AG10803 (cell line): ENCODE results near the gene SULF2.
A peak's percentile ranks its signal among the peaks of the same experiment; 100 is the strongest.

Experiments used
- DNase-seq: peaks from one replicate; pipeline ENCODE4 v3.0.0; 2010; ENCODE audit warnings: low read depth
- H3K4me3 ChIP-seq: 2 replicates; pipeline ENCODE4 v1.5.1; 2011; ENCODE audit warnings: mild to moderate bottlenecking, low read length, control low read depth
- CTCF ChIP-seq: conservative IDR thresholded peaks from 2 replicates; pipeline ENCODE4 v1.5.1; 2011; ENCODE audit warnings: mild to moderate bottlenecking, low read length, control low read depth, inconsistent platforms

The SULF2 gene

DNA sequence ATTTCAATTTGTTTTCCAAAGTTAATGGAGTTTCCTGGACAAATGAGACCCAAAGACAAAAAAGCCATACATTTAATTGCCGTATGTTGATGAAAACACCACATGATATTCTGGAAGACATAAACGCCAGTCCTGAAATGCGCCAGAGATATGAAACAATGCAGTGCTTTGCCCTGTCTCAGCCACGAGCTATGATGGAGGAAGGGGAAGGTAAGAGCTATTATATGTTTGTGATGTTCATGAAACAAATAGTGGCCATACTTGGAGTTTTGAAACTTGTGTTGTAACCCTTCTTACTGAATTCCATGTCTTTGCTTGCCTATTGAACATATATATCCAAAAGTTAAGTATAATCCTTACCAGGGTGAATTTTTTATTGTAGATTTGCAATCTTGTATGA, 157.7 kb downstream of the SULF2 start:
- no peak overlapping the region for H3K4me3 ChIP-seq
- no peak for TF ChIP-seq CTCF
- no peak for DNase-seq

DNA sequence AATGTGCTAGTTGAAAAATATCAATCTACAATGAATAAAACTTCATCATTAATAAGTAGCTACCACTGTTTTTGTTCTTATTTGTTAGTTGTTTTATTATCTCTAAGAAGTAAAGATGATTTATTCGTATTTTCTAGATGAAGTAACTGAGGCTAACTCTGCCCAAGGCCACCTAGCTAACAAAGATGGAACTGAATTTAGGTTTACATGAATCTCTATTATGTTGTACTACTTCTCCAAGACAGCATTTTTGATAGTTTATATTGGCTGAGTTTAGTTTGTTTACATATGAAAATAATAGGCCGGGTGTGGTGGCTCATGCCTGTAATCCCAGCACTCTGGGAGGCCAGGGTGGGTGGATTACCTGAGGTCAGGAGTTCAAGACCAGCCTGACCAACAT, 162.1 kb downstream of the SULF2 start:
- no peak for TF ChIP-seq CTCF

GRCh38 chr20:47622118-47622665, 163.1 kb downstream of the SULF2 start:
- no peak for TF ChIP-seq CTCF
- DNase-seq: no peak
- H3K4me3 ChIP-seq: no peak overlapping the region

More for the DNA sequence above, 162.1 kb downstream of the SULF2 start:
- DNase-seq: no peak
- no peak overlapping the region for H3K4me3 ChIP-seq

- peak; percentile 72 for DNase-seq
- peak; percentile 85 for TF ChIP-seq CTCF
- H3K4me3 ChIP-seq: no peak overlapping the region
Measured at GRCh38 chr20:47620808-47621805, 164.2 kb downstream of the SULF2 start.

GRCh38 chr20:47618479-47618878, 166.8 kb downstream of the SULF2 start:
- no peak for DNase-seq
- no peak overlapping the region for H3K4me3 ChIP-seq
- no peak for TF ChIP-seq CTCF

GRCh38 chr20:47614703-47615309, 170.5 kb downstream of the SULF2 start:
- TF ChIP-seq CTCF: no peak
- no peak overlapping the region for H3K4me3 ChIP-seq
- no peak for DNase-seq
